Breast epithelium (tissue), 4 donors: ENCODE measurements around the gene KNSTRN. TPM values are rescaled to one million over a fixed set of nuclear protein-coding genes. Genes with fewer than 3 reads are reported as not detected.

ENCODE experiments used
- DNase-seq, 2 donors: peaks; one replicate each; pipeline ENCODE4 v3.0.0-alpha.2; 2019; ENCODE audit warnings: low spot score in 2 of 2
- H3K27ac ChIP-seq, 2 donors: fragments of 200-600 bp; sonication (generic) in 1 of 2; one replicate each; pipeline ENCODE4 v1.5.1; 2016 to 2019; ENCODE audit warnings: mild to moderate bottlenecking in 1 of 2
- H3K27me3 ChIP-seq, 2 donors: fragments of 200-600 bp; sonication (generic) in 1 of 2; one replicate each; pipeline versions ENCODE4 v1.5.1 to v1.6.0; 2017 to 2019; ENCODE audit warnings: control low read depth in 1 of 2, mild to moderate bottlenecking in 1 of 2
- H3K36me3 ChIP-seq: fragments of 200-600 bp; one replicate; pipeline ENCODE4 v1.5.1; 2019
- H3K4me1 ChIP-seq, 2 donors: fragments of 200-600 bp; sonication (generic); one replicate each; pipeline ENCODE4 v1.5.1; 2016 to 2019; ENCODE audit warnings: control low read depth in 1 of 2
- H3K4me3 ChIP-seq, 3 donors: fragments of 200-600 bp; sonication (generic); 1 replicate in 2 of 3; 2 replicates in 1 of 3; pipeline ENCODE4 v1.5.1; 2016 to 2019; ENCODE audit warnings: mild to moderate bottlenecking in 3 of 3, moderate library complexity in 2 of 3
- H3K9me3 ChIP-seq, 2 donors: fragments of 200-600 bp; sonication (generic) in 1 of 2; one replicate each; pipeline ENCODE4 v1.5.1; 2016 to 2019; ENCODE audit warnings: control low read depth in 1 of 2
- CTCF ChIP-seq, 3 donors: fragments of 450-650 bp; IDR thresholded peaks; one replicate each; pipeline ENCODE4 v1.5.1; 2016 to 2017; ENCODE audit warnings: antibody characterized with exemption in 3 of 3, mild to moderate bottlenecking in 3 of 3, moderate library complexity in 3 of 3
- POLR2A ChIP-seq: fragments of 450-650 bp; IDR thresholded peaks from one replicate; pipeline ENCODE4 v1.6.1; 2016; ENCODE audit warnings: antibody characterized with exemption, mild to moderate bottlenecking, moderate library complexity
- POLR2AphosphoS5 ChIP-seq, 3 donors: sonication (generic); formaldehyde crosslinking; IDR thresholded peaks; one replicate each; pipeline ENCODE4 v1.6.1; 2017; ENCODE audit warnings: antibody characterized with exemption in 3 of 3
- intact Hi-C: fragments of 100-400 bp; cut with DNase I; formaldehyde crosslinking; loops from one replicate; pipeline ENCODE4 v1.15.1; 2023; ENCODE audit warnings: low total_unique reads
- total RNA-seq, 3 donors: library from RNA; depleted of rRNA; stranded (reverse); fragments of >200 nt; gene quantifications; one replicate each; pipeline ENCODE4 v1.1.0, GENCODE V29; 2016

Gene KNSTRN
- total RNA-seq, 3 donors from 2014 or later, result 9.1 to 19.8 (median 12.1) TPM

DNA sequence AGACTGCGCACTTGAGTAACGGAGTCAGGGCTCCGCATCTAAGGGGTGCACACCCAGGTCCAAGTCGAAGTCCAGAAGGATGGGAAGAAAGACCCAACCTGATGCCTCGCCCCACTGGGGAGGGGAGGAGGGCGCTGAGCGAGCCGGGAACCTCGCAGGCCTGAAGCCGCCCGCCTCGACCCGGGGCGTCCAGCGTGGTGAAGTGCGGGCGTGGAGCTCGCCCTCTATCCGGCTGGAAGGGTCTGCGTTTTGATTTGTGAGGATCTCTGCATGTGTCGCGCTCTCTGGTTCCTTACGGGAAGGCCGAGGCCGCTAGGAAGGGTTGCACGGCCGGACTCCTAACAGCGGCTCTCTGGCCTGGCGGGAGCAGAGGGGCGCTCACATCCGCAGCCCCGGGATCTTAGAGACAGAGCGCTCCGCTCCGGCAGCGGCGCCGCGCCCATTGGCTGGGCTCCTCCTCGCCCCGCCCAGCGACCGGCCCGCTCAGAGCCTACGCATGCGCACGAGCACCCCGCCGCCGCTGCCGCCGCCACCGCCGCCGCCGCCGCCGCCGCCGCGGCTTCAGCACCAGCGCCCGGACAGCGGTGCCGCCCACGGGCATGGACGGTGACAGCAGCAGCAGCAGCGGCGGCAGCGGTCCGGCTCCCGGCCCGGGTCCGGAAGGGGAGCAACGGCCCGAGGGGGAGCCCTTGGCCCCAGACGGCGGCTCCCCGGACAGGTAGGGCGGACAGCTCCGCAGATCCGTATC, 24.6 kb upstream of the KNSTRN start, which contains the start of gene DISP2:
Gene DISP2 (plus strand): TSS at position 497 of the 748 bp plus-strand sequence. CDS start 103 bp downstream, at position 600.
- intact Hi-C loops, result no loop called here
- Histone ChIP-seq H3K4me3 (peak within 1 kb of the TSS; percentile 34 to 67 (median 49)), H3K4me1 (peaks cover 4 to 6% of the 10 kb centered on the region in 2 donors), H3K27me3 (no peaks in the 10 kb centered on the region), H3K36me3 (no peaks in the 10 kb centered on the region), H3K27ac (no peak within 1 kb of the TSS), H3K9me3 (no peaks in the 10 kb centered on the region)
- DNase-seq, result peak; percentile 76 to 88
- no peak for TF ChIP-seq POLR2A
- no peak for TF ChIP-seq CTCF (IDR thresholded peaks at IDR 0.05)
- no peak for TF ChIP-seq POLR2AphosphoS5 (IDR thresholded peaks at IDR 0.05)

- DNase-seq, result no peak
- Histone ChIP-seq H3K27ac (no peak overlapping the region), H3K9me3 (no peaks in the 10 kb centered on the region), H3K36me3 (no peaks in the 10 kb centered on the region), H3K4me3 (peak overlapping the region; percentile 34 to 67 (median 49)), H3K27me3 (no peaks in the 10 kb centered on the region), H3K4me1 (peaks cover 4 to 6% of the 10 kb centered on the region in 2 donors)
- no peak for TF ChIP-seq CTCF (IDR thresholded peaks at IDR 0.05)
- TF ChIP-seq POLR2A, result no peak
- TF ChIP-seq POLR2AphosphoS5 (IDR thresholded peaks at IDR 0.05), result no peak
- intact Hi-C loops, result no loop called here
Observed at GRCh38 chr15:40358471-40359353, 23.8 kb upstream of the KNSTRN start.

GRCh38 chr15:40360015-40360414, 22.5 kb upstream of the KNSTRN start:
- Histone ChIP-seq H3K4me1 (peaks cover 4 to 6% of the 10 kb centered on the region in 2 donors), H3K4me3 (no peak overlapping the region), H3K27ac (no peak overlapping the region), H3K9me3 (no peaks in the 10 kb centered on the region), H3K36me3 (no peaks in the 10 kb centered on the region), H3K27me3 (no peaks in the 10 kb centered on the region)
- TF ChIP-seq CTCF (IDR thresholded peaks at IDR 0.05) (no peak), POLR2AphosphoS5 (IDR thresholded peaks at IDR 0.05) (no peak), POLR2A (no peak)
- DNase-seq, result no peak
- intact Hi-C loops, result loop anchor here (10.0 kb wide), 1 partner anchor 65 kb away; no protein-coding TSS in a partner anchor

DNA sequence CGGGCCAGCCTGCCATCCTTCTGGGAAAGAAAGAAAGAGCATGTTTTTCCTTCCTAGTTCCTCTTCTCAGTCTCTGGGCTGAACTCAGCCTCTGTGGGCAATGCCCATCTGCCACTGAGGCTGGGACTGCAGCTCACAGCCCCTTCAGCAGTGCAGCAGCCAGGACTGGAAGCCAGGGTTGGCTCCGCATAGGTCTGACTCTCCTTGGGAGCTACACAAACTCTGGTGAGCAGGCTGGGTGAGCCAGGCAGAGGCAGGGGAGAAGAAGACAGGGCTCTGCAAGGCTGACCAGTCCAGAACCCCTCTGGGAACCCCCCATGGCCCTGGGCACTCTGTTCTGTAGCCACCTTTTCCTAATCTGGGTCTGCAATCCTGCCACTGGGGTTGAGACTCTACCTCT, 20.9 kb upstream of the KNSTRN start:
- intact Hi-C loops, result loop anchor here (10.0 kb wide), 1 partner anchor 63 kb away; no protein-coding TSS in a partner anchor

More for the DNA sequence above, 20.9 kb upstream of the KNSTRN start:
- Histone ChIP-seq H3K4me3 (no peak overlapping the region), H3K4me1 (peaks cover 4 to 6% of the 10 kb centered on the region in 2 donors), H3K27me3 (no peaks in the 10 kb centered on the region), H3K27ac (no peak overlapping the region), H3K36me3 (no peaks in the 10 kb centered on the region), H3K9me3 (no peaks in the 10 kb centered on the region)
- no peak for DNase-seq
- TF ChIP-seq POLR2A, result no peak
- TF ChIP-seq POLR2AphosphoS5 (IDR thresholded peaks at IDR 0.05), result no peak
- no peak for TF ChIP-seq CTCF (IDR thresholded peaks at IDR 0.05)
